HEK293 (cell line): ENCODE measurements around the gene VPS36.
A peak's percentile ranks its signal among the peaks of the same experiment; 100 is the strongest.
"Not testable (repeated sequence)": the region's sequence is repeated elsewhere in the genome, so short reads cannot be mapped to it uniquely, and the experiment has no call there.

ENCODE experiments used
- CTCF ChIA-PET: fragments of 350-600 bp; formaldehyde crosslinking; extraction: SDS; loops from one replicate; lab custom pipeline; 2021; ENCODE audit warnings: antibody characterized with exemption; lab: Yijun Ruan, JAX
- POLR2A ChIA-PET: fragments of 300-600 bp; formaldehyde crosslinking; extraction: SDS; loops from one replicate; lab custom pipeline; 2020; ENCODE audit warnings: antibody characterized with exemption, inconsistent platforms; lab: Yijun Ruan, JAX
- H3K27ac ChIP-seq: fragments of 200-500 bp; sonication (Bioruptor generic); 2 replicates; pipeline ENCODE4 v1.5.1; 2014; ENCODE audit warnings: low read depth, low read length, control low read depth, inconsistent platforms; ENCODE audit errors: extremely low read depth
- H3K36me3 ChIP-seq, 2 experiments: fragments of 200-500 bp in 1 of 2; sonication (Bioruptor generic) in 1 of 2; 1 replicate in 1 of 2; 2 replicates in 1 of 2; pipeline ENCODE4 v1.5.1; 2014 to 2017; ENCODE audit warnings: inconsistent platforms in 2 of 2, low read length in 2 of 2; ENCODE audit not compliant: control insufficient read depth in 2 of 2, insufficient read depth in 1 of 2
- H3K4me1 ChIP-seq: fragments of 200-500 bp; sonication (Bioruptor generic); 2 replicates; pipeline ENCODE4 v1.5.1; 2014; ENCODE audit warnings: mild to moderate bottlenecking, low read length, inconsistent platforms; ENCODE audit not compliant: control insufficient read depth, insufficient read depth
- H3K4me3 ChIP-seq: 2 replicates; pipeline ENCODE4 v1.5.1; 2011; ENCODE audit warnings: low read depth, mild to moderate bottlenecking, control low read depth, low read length, moderate library complexity
- H3K9me3 ChIP-seq: fragments of 200-500 bp; sonication (Bioruptor generic); 2 replicates; pipeline ENCODE4 v1.5.1; 2014; ENCODE audit warnings: low read depth, low read length, inconsistent platforms; ENCODE audit not compliant: control insufficient read depth, insufficient read depth
- FEZF1 ChIP-seq: fragments of 450-650 bp; formaldehyde crosslinking; IDR thresholded peaks from 2 replicates; pipeline ENCODE4 v1.5.1; 2016; ENCODE audit warnings: missing biosample characterization, missing genetic modification characterization
- PATZ1 ChIP-seq: fragments of 450-650 bp; formaldehyde crosslinking; IDR thresholded peaks from 2 replicates; pipeline ENCODE4 v1.5.1; 2016; ENCODE audit warnings: missing biosample characterization, missing genetic modification characterization
- SCRT2 ChIP-seq: fragments of 450-650 bp; formaldehyde crosslinking; IDR thresholded peaks from 2 replicates; pipeline ENCODE4 v1.5.1; 2016; ENCODE audit warnings: missing biosample characterization, missing genetic modification characterization
- SETDB1 ChIP-seq: IDR thresholded peaks from one replicate; pipeline ENCODE4 v1.6.1; 2017; ENCODE audit warnings: mild to moderate bottlenecking, low read length, moderate library complexity, mixed read lengths; ENCODE audit not compliant: insufficient read length
- SP7 ChIP-seq: fragments of 450-650 bp; formaldehyde crosslinking; IDR thresholded peaks from 2 replicates; pipeline ENCODE4 v1.5.1; 2016; ENCODE audit warnings: missing biosample characterization, missing genetic modification characterization
- TSHZ1 ChIP-seq: fragments of 450-650 bp; formaldehyde crosslinking; IDR thresholded peaks from 2 replicates; pipeline ENCODE4 v1.5.1; 2016; ENCODE audit warnings: missing biosample characterization, missing genetic modification characterization, borderline replicate concordance
- ZFP3 ChIP-seq: fragments of 450-650 bp; formaldehyde crosslinking; IDR thresholded peaks from 2 replicates; pipeline ENCODE4 v1.5.1; 2016; ENCODE audit warnings: low read depth, missing biosample characterization, missing genetic modification characterization
- ZNF132 ChIP-seq: fragments of 450-650 bp; formaldehyde crosslinking; IDR thresholded peaks from 2 replicates; pipeline ENCODE4 v1.5.1; 2017; ENCODE audit warnings: missing biosample characterization, missing genetic modification characterization, borderline replicate concordance
- ZNF146 ChIP-seq: fragments of 450-650 bp; formaldehyde crosslinking; IDR thresholded peaks from 2 replicates; pipeline ENCODE4 v1.5.1; 2016; ENCODE audit warnings: missing biosample characterization, missing genetic modification characterization
- ZNF24 ChIP-seq: fragments of 450-650 bp; formaldehyde crosslinking; IDR thresholded peaks from 2 replicates; pipeline ENCODE4 v1.5.1; 2016; ENCODE audit warnings: missing biosample characterization, missing genetic modification characterization
- ZNF362 ChIP-seq: fragments of 450-650 bp; formaldehyde crosslinking; IDR thresholded peaks from 2 replicates; pipeline ENCODE4 v1.5.1; 2016; ENCODE audit warnings: missing biosample characterization, missing genetic modification characterization
- ZNF600 ChIP-seq: fragments of 450-650 bp; formaldehyde crosslinking; IDR thresholded peaks from 2 replicates; pipeline ENCODE4 v1.5.1; 2016; ENCODE audit warnings: missing biosample characterization, missing genetic modification characterization
- ZNF776 ChIP-seq: fragments of 450-650 bp; formaldehyde crosslinking; IDR thresholded peaks from 2 replicates; pipeline ENCODE4 v1.5.0; 2017; ENCODE audit warnings: missing biosample characterization, missing genetic modification characterization, borderline replicate concordance
- TF ChIP-seq, protein P1 (sequence below): fragments of 450-650 bp; formaldehyde crosslinking; IDR thresholded peaks from 2 replicates; pipeline ENCODE4 v1.5.1; 2016; ENCODE audit warnings: missing biosample characterization, missing genetic modification characterization
- TF ChIP-seq, protein P2 (sequence below): fragments of 450-650 bp; formaldehyde crosslinking; IDR thresholded peaks from 2 replicates; pipeline ENCODE4 v1.5.1; 2016; ENCODE audit warnings: missing biosample characterization, missing genetic modification characterization

Gene VPS36

GRCh38 chr13:52468487-52468886, 18.1 kb upstream of the VPS36 start:
- H3K4me1 ChIP-seq, H3K27ac ChIP-seq, H3K4me3 ChIP-seq, H3K9me3 ChIP-seq, POLR2A ChIA-PET, CTCF ChIA-PET: not testable (repeated sequence)
- H3K36me3 ChIP-seq, result peaks cover 74 to 84% of the 10 kb centered on the region in 2 experiments
- peak; percentile 93 for TF ChIP-seq ZNF146

GRCh38 chr13:52463526-52463925, 13.1 kb upstream of the VPS36 start:
- H3K4me3 ChIP-seq, result no peak overlapping the region
- POLR2A ChIA-PET, result interaction anchor here (1.1 kb wide), 1 partner anchor 11 kb away, joined by 9 read pairs; no protein-coding TSS in a partner anchor
- no peak overlapping the region for H3K27ac ChIP-seq
- peaks cover 77 to 94% of the 10 kb centered on the region in 2 experiments for H3K36me3 ChIP-seq
- H3K4me1 ChIP-seq, result no peaks in the 10 kb centered on the region
- no peaks in the 10 kb centered on the region for H3K9me3 ChIP-seq
- TF ChIP-seq SCRT2 (tag by site-specific recombination) (peak; percentile 17; the same call in 1 of the 2 replicates), FEZF1 (tag by site-specific recombination) (no peak), ZNF24 (no peak)
- TF ChIP-seq, all 188 proteins: peak for 1
- CTCF ChIA-PET, result no interaction called here

- Histone ChIP-seq H3K9me3 (no peaks in the 10 kb centered on the region), H3K27ac (no peak overlapping the region), H3K4me3 (no peak overlapping the region), H3K4me1 (peaks cover 8% of the 10 kb centered on the region; the same call in 1 of the 2 replicates), H3K36me3 (peaks cover 77 to 93% of the 10 kb centered on the region in 2 experiments)
- CTCF ChIA-PET, result no interaction called here
- TF ChIP-seq SETDB1, result no peak
- no peak for TF ChIP-seq ZNF776 (tag by site-specific recombination)
- TF ChIP-seq PATZ1 (tag by site-specific recombination), result no peak
- POLR2A ChIA-PET, result no interaction called here
These were observed 10.8 kb upstream of the VPS36 start for GRCh38 chr13:52461265-52461664.

- H3K4me1 ChIP-seq, result peaks cover 8% of the 10 kb centered on the region; the same call in 1 of the 2 replicates
- H3K4me3 ChIP-seq, result no peak overlapping the region
- H3K9me3 ChIP-seq, result no peaks in the 10 kb centered on the region
- peaks cover 65 to 80% of the 10 kb centered on the region in 2 experiments for H3K36me3 ChIP-seq
- H3K27ac ChIP-seq, result no peak overlapping the region
- CTCF ChIA-PET, result interaction anchor here (0.5 to 1.5 kb wide), 2 partner anchors 9 to 59 kb away, joined by 6 to 7 read pairs; partner anchors contain the start of gene VPS36
- POLR2A ChIA-PET, result no interaction called here
- TF ChIP-seq TSHZ1 (tag by site-specific recombination) (peak; percentile 47; the same call in 1 of the 2 replicates), ZNF600 (tag by site-specific recombination) (no peak), ZNF132 (tag by site-specific recombination) (no peak), ZFP3 (tag by site-specific recombination) (no peak), ZNF362 (tag by site-specific recombination) (peak; percentile 91), SP7 (tag by site-specific recombination) (peak; percentile 52; the same call in 1 of the 2 replicates)
- TF ChIP-seq, protein P1, sequence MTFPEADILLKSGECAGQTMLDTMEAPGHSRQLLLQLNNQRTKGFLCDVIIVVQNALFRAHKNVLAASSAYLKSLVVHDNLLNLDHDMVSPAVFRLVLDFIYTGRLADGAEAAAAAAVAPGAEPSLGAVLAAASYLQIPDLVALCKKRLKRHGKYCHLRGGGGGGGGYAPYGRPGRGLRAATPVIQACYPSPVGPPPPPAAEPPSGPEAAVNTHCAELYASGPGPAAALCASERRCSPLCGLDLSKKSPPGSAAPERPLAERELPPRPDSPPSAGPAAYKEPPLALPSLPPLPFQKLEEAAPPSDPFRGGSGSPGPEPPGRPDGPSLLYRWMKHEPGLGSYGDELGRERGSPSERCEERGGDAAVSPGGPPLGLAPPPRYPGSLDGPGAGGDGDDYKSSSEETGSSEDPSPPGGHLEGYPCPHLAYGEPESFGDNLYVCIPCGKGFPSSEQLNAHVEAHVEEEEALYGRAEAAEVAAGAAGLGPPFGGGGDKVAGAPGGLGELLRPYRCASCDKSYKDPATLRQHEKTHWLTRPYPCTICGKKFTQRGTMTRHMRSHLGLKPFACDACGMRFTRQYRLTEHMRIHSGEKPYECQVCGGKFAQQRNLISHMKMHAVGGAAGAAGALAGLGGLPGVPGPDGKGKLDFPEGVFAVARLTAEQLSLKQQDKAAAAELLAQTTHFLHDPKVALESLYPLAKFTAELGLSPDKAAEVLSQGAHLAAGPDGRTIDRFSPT (tag by site-specific recombination), result 0 out of 2 replicates have a peak, but pooled peaks have one; percentile 17
- TF ChIP-seq, protein P2, sequence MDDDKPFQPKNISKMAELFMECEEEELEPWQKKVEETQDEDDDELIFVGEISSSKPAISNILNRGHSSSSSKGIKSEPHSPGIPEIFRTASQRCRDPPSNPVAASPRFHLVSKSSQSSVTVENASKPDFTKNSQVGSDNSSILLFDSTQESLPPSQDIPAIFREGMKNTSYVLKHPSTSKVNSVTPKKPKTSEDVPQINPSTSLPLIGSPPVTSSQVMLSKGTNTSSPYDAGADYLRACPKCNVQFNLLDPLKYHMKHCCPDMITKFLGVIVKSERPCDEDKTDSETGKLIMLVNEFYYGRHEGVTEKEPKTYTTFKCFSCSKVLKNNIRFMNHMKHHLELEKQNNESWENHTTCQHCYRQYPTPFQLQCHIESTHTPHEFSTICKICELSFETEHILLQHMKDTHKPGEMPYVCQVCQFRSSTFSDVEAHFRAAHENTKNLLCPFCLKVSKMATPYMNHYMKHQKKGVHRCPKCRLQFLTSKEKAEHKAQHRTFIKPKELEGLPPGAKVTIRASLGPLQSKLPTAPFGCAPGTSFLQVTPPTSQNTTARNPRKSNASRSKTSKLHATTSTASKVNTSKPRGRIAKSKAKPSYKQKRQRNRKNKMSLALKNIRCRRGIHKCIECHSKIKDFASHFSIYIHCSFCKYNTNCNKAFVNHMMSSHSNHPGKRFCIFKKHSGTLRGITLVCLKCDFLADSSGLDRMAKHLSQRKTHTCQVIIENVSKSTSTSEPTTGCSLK (tag by site-specific recombination), result no peak
These were observed 9.2 kb upstream of the VPS36 start for GRCh38 chr13:52459668-52460067.
